Measurements from ENCODE around the gene PCSK6.

- TF ChIP-seq POLR2AphosphoS5 (IDR thresholded peaks at IDR 0.05; ENCODE audit: low read depth, low read length) (0 out of 2 replicates have a peak, but pooled peaks have one; percentile 18), SIN3A (conservative IDR thresholded peaks at IDR 0.05 in 1 of 2, IDR thresholded peaks at IDR 0.05 in 1 of 2; ENCODE audit: low read depth in 1 of 2, low read length in 2 of 2) (peak in 1 of 2 experiments; percentile 29; a peak in 1 of 4 replicates), KDM1A (IDR thresholded peaks at IDR 0.05; ENCODE audit: borderline replicate concordance, low read length) (no peak), MAX (IDR thresholded peaks at IDR 0.05) (peak; percentile 86), EZH2 (IDR thresholded peaks at IDR 0.05; ENCODE audit: low read depth, low read length, severe bottlenecking) (no peak), ZNF274 (IDR thresholded peaks at IDR 0.05; ENCODE audit: borderline replicate concordance, extremely low read depth, low read length) (no peak), CTCF (IDR thresholded peaks at IDR 0.05; ENCODE audit: control extremely low read depth in 1 of 3, insufficient read depth in 1 of 3, low read depth in 1 of 3, low read length in 3 of 3) (no peak), SAP30 (IDR thresholded peaks at IDR 0.05; ENCODE audit: insufficient read depth, insufficient replicate concordance, low read length) (peak; percentile 40), EP300 (IDR thresholded peaks at IDR 0.05; ENCODE audit: borderline replicate concordance in 1 of 2, low read depth in 2 of 2, low read length in 2 of 2) (no peak), PHF8 (conservative IDR thresholded peaks at IDR 0.05; ENCODE audit: low read depth, low read length) (peak; percentile 93), POLR2A (IDR thresholded peaks at IDR 0.05; ENCODE audit: control extremely low read depth in 1 of 2, low read depth in 2 of 2, low read length in 2 of 2) (peak in 1 of 2 experiments; percentile 51; a peak in 2 of 3 replicates), ATF3 (IDR thresholded peaks at IDR 0.05; ENCODE audit: insufficient read depth, low read depth, low read length) (no peak), TAF1 (IDR thresholded peaks at IDR 0.05; ENCODE audit: low read depth, low read length) (peak; percentile 16; the same call in 1 of the 2 replicates)
- TF ChIP-seq, protein P1, sequence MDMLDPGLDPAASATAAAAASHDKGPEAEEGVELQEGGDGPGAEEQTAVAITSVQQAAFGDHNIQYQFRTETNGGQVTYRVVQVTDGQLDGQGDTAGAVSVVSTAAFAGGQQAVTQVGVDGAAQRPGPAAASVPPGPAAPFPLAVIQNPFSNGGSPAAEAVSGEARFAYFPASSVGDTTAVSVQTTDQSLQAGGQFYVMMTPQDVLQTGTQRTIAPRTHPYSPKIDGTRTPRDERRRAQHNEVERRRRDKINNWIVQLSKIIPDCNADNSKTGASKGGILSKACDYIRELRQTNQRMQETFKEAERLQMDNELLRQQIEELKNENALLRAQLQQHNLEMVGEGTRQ (IDR thresholded peaks at IDR 0.05; ENCODE audit: low read length): no peak
Observed at GRCh38 chr15:101277038-101277822, 212.3 kb downstream of the PCSK6 start, which contains the start of gene SELENOS.

All from H1 (cell line).